HEK293T (cell line): ENCODE results near the gene MPO.

Experiments
- CTCF ChIA-PET: fragments of 350-600 bp; formaldehyde crosslinking; extraction: SDS; loops from one replicate; lab custom pipeline; 2021; ENCODE audit warnings: antibody characterized with exemption, inconsistent platforms; lab: Yijun Ruan, JAX
- POLR2A ChIA-PET: fragments of 350-600 bp; formaldehyde crosslinking; extraction: SDS; loops from one replicate; lab custom pipeline; 2020; ENCODE audit warnings: antibody characterized with exemption, inconsistent platforms; lab: Yijun Ruan, JAX
- DNase-seq: peaks from one replicate; pipeline ENCODE4 v3.0.0; 2012; ENCODE audit warnings: mixed read lengths; ENCODE audit errors: extremely low spot score
- ARNT ChIP-seq: fragments of 450-650 bp; IDR thresholded peaks from 2 replicates; pipeline ENCODE4 v1.6.1; 2017; ENCODE audit warnings: mild to moderate bottlenecking
- BHLHE40 ChIP-seq: fragments of 450-650 bp; IDR thresholded peaks from 2 replicates; pipeline ENCODE4 v1.6.1; 2016; ENCODE audit warnings: mild to moderate bottlenecking, moderate library complexity, borderline replicate concordance
- CTBP1 ChIP-seq: fragments of 450-650 bp; IDR thresholded peaks from 2 replicates; pipeline ENCODE4 v1.6.1; 2016; ENCODE audit warnings: borderline replicate concordance
- ELF4 ChIP-seq: fragments of 450-650 bp; IDR thresholded peaks from 2 replicates; pipeline ENCODE4 v1.6.1; 2017; ENCODE audit warnings: antibody characterized with exemption
- FOXA1 ChIP-seq: fragments of 450-650 bp; IDR thresholded peaks from 2 replicates; pipeline ENCODE4 v1.6.1; 2016; ENCODE audit warnings: mild to moderate bottlenecking
- FOXK2 ChIP-seq: fragments of 450-650 bp; IDR thresholded peaks from 2 replicates; pipeline ENCODE4 v1.6.1; 2016; ENCODE audit warnings: mild to moderate bottlenecking
- FOXM1 ChIP-seq: fragments of 450-650 bp; IDR thresholded peaks from 2 replicates; pipeline ENCODE4 v1.6.1; 2017; ENCODE audit warnings: mild to moderate bottlenecking, borderline replicate concordance
- HDGF ChIP-seq: fragments of 450-650 bp; IDR thresholded peaks from 2 replicates; pipeline ENCODE4 v1.6.1; 2017; ENCODE audit warnings: antibody characterized with exemption, borderline replicate concordance
- L3MBTL2 ChIP-seq: fragments of 450-650 bp; conservative IDR thresholded peaks from 2 replicates; pipeline ENCODE4 v1.6.1; 2016; ENCODE audit warnings: mild to moderate bottlenecking
- LEF1 ChIP-seq: fragments of 450-650 bp; IDR thresholded peaks from 2 replicates; pipeline ENCODE4 v1.6.1; 2017; ENCODE audit warnings: mild to moderate bottlenecking, borderline replicate concordance
- NFRKB ChIP-seq: fragments of 450-650 bp; IDR thresholded peaks from 2 replicates; pipeline ENCODE4 v1.6.1; 2016; ENCODE audit warnings: mild to moderate bottlenecking, moderate library complexity
- SP1 ChIP-seq: fragments of 450-650 bp; IDR thresholded peaks from 2 replicates; pipeline ENCODE4 v1.6.1; 2017
- SUZ12 ChIP-seq: fragments of 450-650 bp; IDR thresholded peaks from 2 replicates; pipeline ENCODE4 v1.6.1; 2016; ENCODE audit warnings: mild to moderate bottlenecking
- TARDBP ChIP-seq: fragments of 450-650 bp; IDR thresholded peaks from 2 replicates; pipeline ENCODE4 v1.6.1; 2016
- ZNF384 ChIP-seq: fragments of 450-650 bp; IDR thresholded peaks from 2 replicates; pipeline ENCODE4 v1.6.1; 2016
- TF ChIP-seq, protein P1 (sequence below): fragments of 450-650 bp; IDR thresholded peaks from 2 replicates; pipeline ENCODE4 v1.6.1; 2016

The MPO gene

DNA sequence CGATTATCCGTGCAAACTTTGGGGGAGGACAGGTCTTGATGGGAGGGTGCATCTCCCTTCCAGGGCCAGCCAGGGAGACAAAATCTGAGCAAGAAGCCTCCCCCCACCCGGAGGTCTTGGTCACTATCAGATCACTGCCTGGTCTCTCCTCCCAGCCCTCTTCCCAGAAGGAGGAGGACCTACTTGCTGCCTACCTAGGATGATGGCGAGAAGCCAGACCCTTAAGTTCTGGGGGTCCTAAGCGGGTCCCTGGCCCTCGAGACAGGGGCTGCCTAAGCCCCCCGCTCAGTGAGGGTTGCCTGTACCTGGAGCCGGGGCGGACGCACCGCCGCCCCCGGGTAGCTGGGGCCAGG lies 43.3 kb upstream of the MPO start:
- ChIA-PET POLR2A (no interaction called here), CTCF (no interaction called here)
- TF ChIP-seq L3MBTL2 (no peak), ELF4 (no peak), SP1 (no peak), SUZ12 (no peak)
- no peak for DNase-seq

DNA sequence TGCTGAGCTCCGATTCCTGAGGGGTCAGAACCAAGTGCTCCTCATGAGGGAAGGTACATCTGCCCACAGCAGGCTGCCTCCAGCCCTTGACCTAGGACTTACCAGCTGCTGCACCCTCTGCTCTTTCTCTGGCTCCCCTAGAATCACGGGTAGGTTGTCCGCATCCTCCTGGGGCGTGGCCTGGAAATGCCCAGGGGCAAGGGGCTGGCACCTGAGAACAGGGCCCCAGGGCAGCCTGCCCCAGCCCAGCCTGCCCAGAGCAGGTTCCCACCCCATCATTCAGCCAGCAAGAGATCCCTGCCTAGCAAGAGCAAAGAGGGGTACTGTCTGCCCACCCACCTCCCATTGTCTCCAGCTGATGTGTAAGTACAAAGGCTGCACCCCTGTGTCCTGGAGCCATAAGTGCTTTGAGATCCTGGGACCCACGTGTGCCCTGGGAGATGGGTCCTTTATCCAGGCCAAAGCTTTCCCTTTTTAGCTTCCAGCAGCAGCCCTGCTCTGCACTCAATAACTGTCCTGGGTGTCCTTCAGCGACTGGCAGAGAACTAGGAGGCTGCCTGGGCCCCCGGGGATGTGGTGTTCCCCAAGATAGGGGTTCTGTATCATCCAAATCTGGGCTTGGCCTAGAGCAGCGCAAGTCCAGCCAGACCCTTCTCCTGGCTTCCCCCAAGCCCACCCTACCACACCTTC lies 42.8 kb upstream of the MPO start:
- ChIA-PET POLR2A (interaction anchor here (1.5 to 3.6 kb wide), 2 partner anchors 21 to 29 kb away, joined by 6 to 26 read pairs; partner anchors contain the start of gene SUPT4H1), CTCF (interaction anchor here (0.9 kb wide), 1 partner anchor 16 kb away, joined by 3 read pairs; no protein-coding TSS in a partner anchor)
- DNase-seq: no peak
- no peak for TF ChIP-seq FOXK2
- no peak for TF ChIP-seq CTBP1
- no peak for TF ChIP-seq ELF4
- TF ChIP-seq BHLHE40: no peak
- TF ChIP-seq TARDBP: no peak
- no peak for TF ChIP-seq HDGF
- TF ChIP-seq, protein P1, sequence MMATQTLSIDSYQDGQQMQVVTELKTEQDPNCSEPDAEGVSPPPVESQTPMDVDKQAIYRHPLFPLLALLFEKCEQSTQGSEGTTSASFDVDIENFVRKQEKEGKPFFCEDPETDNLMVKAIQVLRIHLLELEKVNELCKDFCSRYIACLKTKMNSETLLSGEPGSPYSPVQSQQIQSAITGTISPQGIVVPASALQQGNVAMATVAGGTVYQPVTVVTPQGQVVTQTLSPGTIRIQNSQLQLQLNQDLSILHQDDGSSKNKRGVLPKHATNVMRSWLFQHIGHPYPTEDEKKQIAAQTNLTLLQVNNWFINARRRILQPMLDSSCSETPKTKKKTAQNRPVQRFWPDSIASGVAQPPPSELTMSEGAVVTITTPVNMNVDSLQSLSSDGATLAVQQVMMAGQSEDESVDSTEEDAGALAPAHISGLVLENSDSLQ: no peak
- TF ChIP-seq ARNT: no peak
- no peak for TF ChIP-seq SUZ12
- no peak for TF ChIP-seq NFRKB
- no peak for TF ChIP-seq FOXA1

DNA sequence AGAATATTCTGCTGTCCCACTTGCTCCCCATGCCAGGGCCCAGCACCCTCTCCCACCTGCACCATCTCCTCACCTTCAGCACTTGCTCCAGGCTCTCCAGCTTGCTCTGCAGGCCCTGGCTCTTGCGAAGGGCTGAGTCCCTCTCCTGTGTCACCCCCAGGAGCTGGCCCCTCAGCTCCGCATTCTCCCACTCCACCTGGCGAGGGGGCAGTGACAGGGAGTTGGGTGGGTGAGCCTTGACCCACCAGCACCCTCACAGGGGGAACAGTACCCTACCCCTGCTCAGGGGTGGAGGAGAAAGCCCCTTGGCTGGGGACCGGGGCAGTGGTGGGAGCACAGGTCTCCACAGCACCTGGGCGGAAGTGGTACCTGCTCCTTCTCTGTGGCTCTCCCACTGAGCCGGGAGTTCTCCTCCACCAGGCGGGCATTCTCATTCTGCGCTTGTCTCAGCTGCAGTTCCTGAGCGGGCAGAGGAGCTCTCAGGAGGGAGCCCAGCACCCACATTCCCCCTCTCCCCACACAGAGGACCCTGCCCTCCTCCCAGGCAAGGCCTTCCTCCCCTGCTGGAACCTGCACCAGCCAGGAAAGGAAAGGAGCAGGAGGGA lies 41.9 kb upstream of the MPO start:
- CTCF ChIA-PET: interaction anchor here (0.9 kb wide), 1 partner anchor 16 kb away, joined by 3 read pairs; no protein-coding TSS in a partner anchor
- DNase-seq: no peak
- POLR2A ChIA-PET: interaction anchor here (1.5 to 3.6 kb wide), 3 partner anchors 22 to 94 kb away, joined by 4 to 26 read pairs (median 6); partner anchors contain the start of genes RNF43 and SUPT4H1

DNA sequence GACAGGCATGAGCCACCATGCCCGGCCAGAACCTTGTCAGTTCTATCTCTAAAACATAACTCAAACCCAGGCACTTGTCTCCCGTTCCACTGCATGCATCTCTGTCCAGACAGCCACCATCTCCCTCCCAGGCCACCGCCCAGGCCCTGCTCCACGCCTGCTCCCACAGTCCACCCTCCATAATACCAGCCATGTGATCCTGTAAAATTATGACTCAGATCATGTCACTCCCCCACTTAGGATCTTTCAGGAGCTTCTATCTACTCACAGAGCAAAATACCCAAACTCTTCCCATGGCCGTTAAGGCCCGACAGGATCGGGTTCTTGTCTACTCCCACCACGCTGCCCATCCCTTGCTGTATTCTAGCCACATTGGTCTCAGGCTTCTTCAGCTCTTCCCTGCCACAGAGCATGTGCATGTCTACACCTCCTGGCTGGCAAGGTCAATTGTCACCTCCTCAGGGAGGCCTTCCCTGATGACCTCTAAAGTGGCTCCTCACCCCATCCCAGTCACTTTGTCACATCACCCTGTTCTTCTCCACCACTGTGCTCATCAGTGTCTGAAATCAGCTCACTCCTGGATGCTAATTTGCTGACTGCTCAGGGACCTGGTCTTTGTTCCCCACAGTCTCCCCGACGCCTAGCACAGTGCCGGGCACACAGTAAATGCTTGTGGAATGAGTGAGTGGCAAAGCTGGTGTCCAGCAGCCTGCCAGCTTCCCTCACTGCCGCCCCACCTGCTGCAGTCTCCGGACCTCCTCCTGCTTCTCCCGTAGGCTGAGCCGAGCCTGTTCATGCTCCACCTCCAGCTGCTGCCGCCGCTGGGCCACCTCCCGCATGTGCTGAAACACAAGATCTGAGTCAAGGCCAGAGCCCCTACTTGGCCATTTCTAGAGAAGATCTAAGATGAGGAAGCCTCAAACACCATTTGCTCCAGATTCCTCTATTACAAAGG lies 41.1 kb upstream of the MPO start:
- no peak for DNase-seq
- CTCF ChIA-PET: no interaction called here
- TF ChIP-seq FOXM1 (no peak), FOXA1 (no peak), FOXK2 (no peak), TARDBP (no peak), BHLHE40 (no peak), L3MBTL2 (no peak), HDGF (no peak), SUZ12 (no peak), ZNF384 (no peak), CTBP1 (no peak)
- TF ChIP-seq, protein P1: no peak
- POLR2A ChIA-PET: interaction anchor here (1.5 to 3.6 kb wide), 3 partner anchors 22 to 95 kb away, joined by 4 to 26 read pairs (median 6); partner anchors contain the start of genes RNF43 and SUPT4H1

More for the DNA sequence above, 41.9 kb upstream of the MPO start:
- TF ChIP-seq ZNF384 (no peak), ELF4 (no peak), SUZ12 (no peak), ARNT (no peak), SP1 (no peak), CTBP1 (no peak), FOXA1 (no peak), FOXM1 (no peak), L3MBTL2 (no peak), HDGF (no peak), LEF1 (no peak)
- TF ChIP-seq, protein P1: no peak

DNA sequence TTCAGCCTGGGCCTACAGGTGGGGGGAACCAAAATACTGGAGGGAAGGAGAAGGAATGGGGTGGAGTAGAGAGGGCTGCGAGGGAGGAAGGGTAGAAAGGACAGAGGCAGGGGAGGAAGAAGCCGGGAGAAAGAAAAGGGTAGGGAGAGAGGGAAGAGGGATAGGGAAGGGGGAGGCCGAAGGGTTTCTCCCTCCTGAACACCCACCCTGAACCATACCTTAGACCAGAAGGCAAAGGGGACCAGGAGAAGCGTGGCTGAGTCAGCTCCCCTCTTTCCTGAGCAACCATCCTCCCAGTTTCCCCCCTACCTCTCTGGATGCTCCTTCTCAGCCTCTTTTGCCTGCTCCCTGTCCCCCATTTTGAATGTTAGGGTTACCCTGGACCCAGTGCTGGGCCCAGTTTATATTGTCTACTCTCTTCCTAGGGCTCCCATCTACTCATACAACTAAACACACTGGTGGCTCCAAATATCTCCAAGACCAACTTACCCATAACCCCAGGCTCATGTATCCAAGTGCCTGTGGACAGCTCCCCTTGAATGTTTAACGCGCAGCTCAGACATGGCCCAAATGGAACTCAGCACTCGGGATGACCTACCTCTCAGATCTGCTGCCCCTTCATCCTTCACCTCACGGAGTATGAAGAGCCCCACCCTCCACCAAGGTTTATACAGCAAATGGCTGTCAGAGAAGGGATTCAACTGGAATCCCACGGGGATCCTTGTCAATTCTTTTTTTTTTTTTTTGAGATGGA lies 40.0 kb upstream of the MPO start:
- ChIA-PET CTCF (no interaction called here), POLR2A (interaction anchor here (1.9 to 3.6 kb wide), 2 partner anchors 32 to 96 kb away, joined by 4 to 26 read pairs; partner anchors contain the start of genes RNF43 and SUPT4H1)
- TF ChIP-seq HDGF (no peak), SP1 (no peak), LEF1 (no peak), FOXA1 (no peak), ARNT (no peak), BHLHE40 (no peak), TARDBP (no peak), NFRKB (no peak), ZNF384 (no peak), L3MBTL2 (no peak), SUZ12 (no peak), FOXK2 (no peak), CTBP1 (no peak), FOXM1 (no peak), ELF4 (no peak)
- TF ChIP-seq, protein P1: no peak
- DNase-seq: no peak
